B cell (primary cell): ENCODE results near the gene LDHB. TPM values are rescaled to one million over a fixed set of nuclear protein-coding genes. Genes with fewer than 3 reads are reported as not detected.

Experiments
- ATAC-seq: fragments of 200-7000 bp; cut with Tn5 transposase; one replicate; pipeline ENCODE4 v1.10.0; 2021; ENCODE audit warnings: low read depth, mild to moderate bottlenecking, moderate number of reproducible peaks, moderate library complexity
- CTCF ChIA-PET: fragments of 350-600 bp; sonication (Branson Sonifier 250); formaldehyde crosslinking; loops from one replicate; lab custom pipeline; 2021; ENCODE audit warnings: antibody characterized with exemption, inconsistent platforms; lab: Charles Lee
- POLR2A ChIA-PET: fragments of 350-600 bp; sonication (Branson Sonifier 250); formaldehyde crosslinking; loops from one replicate; lab custom pipeline; 2021; ENCODE audit warnings: antibody characterized with exemption; lab: Charles Lee
- DNase-seq: peaks from one replicate; pipeline ENCODE4 v3.0.0; 2013
- H2AFZ ChIP-seq: 2 replicates; pipeline ENCODE4 v1.6.1; 2012; ENCODE audit warnings: mild to moderate bottlenecking, low read depth, low read length; ENCODE audit not compliant: insufficient read depth, poor library complexity, severe bottlenecking
- H3K27ac ChIP-seq, 2 donors: 1 replicate in 1 of 2; 2 replicates in 1 of 2; pipeline ENCODE4 v1.5.1; 2012 to 2013; ENCODE audit warnings: low read length in 2 of 2, mild to moderate bottlenecking in 2 of 2, moderate library complexity in 1 of 2
- H3K27me3 ChIP-seq, 4 experiments: fragments of 200-600 bp in 1 of 4; sonication (generic) in 1 of 4; replicated peaks in 1 of 4; 1 replicate in 2 of 4; 2 replicates in 2 of 4; pipeline versions ENCODE4 v1.6.1 to v1.7.0; 2013 to 2016; ENCODE audit warnings: low read length in 3 of 4, mild to moderate bottlenecking in 2 of 4, mixed read lengths in 1 of 4, moderate library complexity in 1 of 4; ENCODE audit not compliant: insufficient read depth in 4 of 4, control insufficient read depth in 3 of 4; ENCODE audit errors: control extremely low read depth in 1 of 4
- H3K36me3 ChIP-seq, 2 experiments: replicated peaks in 1 of 2; 1 replicate in 1 of 2; 2 replicates in 1 of 2; pipeline versions ENCODE4 v1.6.1 to v1.7.1; 2013; ENCODE audit warnings: low read length in 1 of 2; ENCODE audit not compliant: insufficient read depth in 2 of 2, control insufficient read depth in 1 of 2; ENCODE audit errors: control extremely low read depth in 1 of 2, extremely low read depth in 1 of 2
- H3K4me1 ChIP-seq, 2 donors: fragments of 200-600 bp in 1 of 2; sonication (generic) in 1 of 2; 1 replicate in 1 of 2; 2 replicates in 1 of 2; pipeline versions ENCODE4 v1.5.1 to v1.6.1; 2013 to 2017; ENCODE audit warnings: low read length in 2 of 2; ENCODE audit not compliant: control insufficient read depth in 2 of 2, insufficient read depth in 2 of 2
- H3K4me2 ChIP-seq: replicated peaks from 2 replicates; pipeline ENCODE3; 2012; ENCODE audit warnings: mild to moderate bottlenecking, low read depth, low read length; ENCODE audit not compliant: poor library complexity, severe bottlenecking
- H3K4me3 ChIP-seq, 5 experiments: fragments of 200-600 bp in 1 of 5; sonication (generic) in 1 of 5; 1 replicate in 3 of 5; 2 replicates in 2 of 5; pipeline versions ENCODE4 v1.5.1 to v1.7.0; 2011 to 2016; ENCODE audit warnings: low read length in 4 of 5, mild to moderate bottlenecking in 4 of 5, low read depth in 2 of 5, control low read depth in 1 of 5, moderate library complexity in 1 of 5; ENCODE audit not compliant: insufficient read depth in 1 of 5; ENCODE audit errors: control extremely low read depth in 1 of 5, extremely low read depth in 1 of 5
- H3K79me2 ChIP-seq: fragments of 200-600 bp; sonication (generic); one replicate; pipeline ENCODE4 v1.6.0; 2016; ENCODE audit warnings: low read length; ENCODE audit not compliant: control insufficient read depth, insufficient read depth
- H3K9ac ChIP-seq: fragments of 200-600 bp; sonication (generic); 2 replicates; pipeline ENCODE4 v1.6.1; 2017; ENCODE audit warnings: mild to moderate bottlenecking, low read length, moderate library complexity
- H3K9me3 ChIP-seq, 3 donors: one replicate each; pipeline versions ENCODE4 v1.6.1 to v1.7.1; 2013; ENCODE audit warnings: low read length in 2 of 3; ENCODE audit not compliant: control insufficient read depth in 2 of 3, insufficient read depth in 1 of 3; ENCODE audit errors: control extremely low read depth in 1 of 3
- H4K20me1 ChIP-seq: 2 replicates; pipeline ENCODE4 v1.6.0; 2012; ENCODE audit warnings: mild to moderate bottlenecking, low read length; ENCODE audit not compliant: insufficient read depth, control insufficient read depth, poor library complexity, severe bottlenecking
- H3K27ac Mint-ChIP-seq: one replicate; pipeline ENCODE4 v1.8.0; 2021; ENCODE audit warnings: mixed read lengths
- H3K27me3 Mint-ChIP-seq: one replicate; pipeline ENCODE4 v1.8.0; 2021; ENCODE audit warnings: mixed read lengths
- H3K4me1 Mint-ChIP-seq: one replicate; pipeline ENCODE4 v1.8.0; 2021; ENCODE audit warnings: mixed read lengths
- H3K4me3 Mint-ChIP-seq: one replicate; pipeline ENCODE4 v1.8.0; 2021; ENCODE audit warnings: mixed read lengths
- H3K9me3 Mint-ChIP-seq: one replicate; pipeline ENCODE4 v1.8.0; 2022; ENCODE audit warnings: mixed read lengths; ENCODE audit not compliant: insufficient read depth
- EZH2 ChIP-seq: IDR thresholded peaks from 2 replicates; pipeline ENCODE4 v1.6.1; 2012; ENCODE audit warnings: borderline replicate concordance, low read depth, mild to moderate bottlenecking, moderate library complexity, low read length; ENCODE audit not compliant: insufficient read depth, poor library complexity, severe bottlenecking
- WGBS: methylation state at CpG from one replicate; pipeline ENCODE4 v1.1.5; 2013; ENCODE audit warnings: missing lambda C conversion rate; ENCODE audit not compliant: insufficient coverage; 5-methylcytosine and 5-hydroxymethylcytosine counted together
- intact Hi-C: fragments of 100-400 bp; cut with micrococcal nuclease; formaldehyde crosslinking; loops from one replicate; pipeline ENCODE4 v1.10.0; 2022
- polyA plus RNA-seq: library from polyadenylated mRNA; depleted of rRNA; stranded (reverse); fragments of >200 nt; gene quantifications from 2 replicates; pipeline ENCODE4 v1.2.3, GENCODE V29; 2012
- total RNA-seq, 2 donors: library from RNA; stranded (reverse); fragments of 120-200 nt in 1 of 2; gene quantifications; 1 replicate in 1 of 2; 2 replicates in 1 of 2; pipeline versions ENCODE4 v1.2.3 to v1.2.4, GENCODE V29; 2013 to 2022
- TF ChIP-seq, protein P1 (sequence below): fragments of 200-600 bp; IDR thresholded peaks from one replicate; pipeline ENCODE4 v1.8.0; 2022; ENCODE audit warnings: antibody characterized with exemption, mild to moderate bottlenecking

Gene LDHB
- total and polyA plus RNA-seq, 2 donors (not counting 1 experiment from before 2014, with no cell fraction given), result 63.2 to 161 TPM

DNA sequence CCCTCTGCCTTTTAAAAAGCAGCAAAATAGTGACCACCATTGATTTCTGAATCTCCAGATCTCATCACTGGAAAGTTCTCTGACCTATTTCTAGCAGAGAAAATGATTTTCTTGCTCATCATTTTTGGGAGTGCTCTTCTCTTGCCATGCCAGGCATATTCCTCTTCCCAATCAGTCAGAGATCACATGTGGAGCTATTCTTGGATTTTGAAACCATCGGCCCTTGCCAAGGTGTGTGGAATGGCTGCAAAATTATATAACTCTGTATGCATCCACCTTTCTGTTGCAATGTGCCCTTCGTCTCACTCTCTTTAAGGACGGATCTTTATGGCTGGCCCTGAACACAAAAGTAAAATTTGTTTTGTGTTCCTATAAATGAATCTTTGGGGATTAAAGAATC is 25.5 kb upstream of the LDHB start:
- TF ChIP-seq, protein P1, sequence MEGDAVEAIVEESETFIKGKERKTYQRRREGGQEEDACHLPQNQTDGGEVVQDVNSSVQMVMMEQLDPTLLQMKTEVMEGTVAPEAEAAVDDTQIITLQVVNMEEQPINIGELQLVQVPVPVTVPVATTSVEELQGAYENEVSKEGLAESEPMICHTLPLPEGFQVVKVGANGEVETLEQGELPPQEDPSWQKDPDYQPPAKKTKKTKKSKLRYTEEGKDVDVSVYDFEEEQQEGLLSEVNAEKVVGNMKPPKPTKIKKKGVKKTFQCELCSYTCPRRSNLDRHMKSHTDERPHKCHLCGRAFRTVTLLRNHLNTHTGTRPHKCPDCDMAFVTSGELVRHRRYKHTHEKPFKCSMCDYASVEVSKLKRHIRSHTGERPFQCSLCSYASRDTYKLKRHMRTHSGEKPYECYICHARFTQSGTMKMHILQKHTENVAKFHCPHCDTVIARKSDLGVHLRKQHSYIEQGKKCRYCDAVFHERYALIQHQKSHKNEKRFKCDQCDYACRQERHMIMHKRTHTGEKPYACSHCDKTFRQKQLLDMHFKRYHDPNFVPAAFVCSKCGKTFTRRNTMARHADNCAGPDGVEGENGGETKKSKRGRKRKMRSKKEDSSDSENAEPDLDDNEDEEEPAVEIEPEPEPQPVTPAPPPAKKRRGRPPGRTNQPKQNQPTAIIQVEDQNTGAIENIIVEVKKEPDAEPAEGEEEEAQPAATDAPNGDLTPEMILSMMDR, result no peak
- no peaks in the 10 kb centered on the region for H3K36me3 ChIP-seq
- no peaks in the 10 kb centered on the region for H3K4me1 Mint-ChIP-seq
- peaks cover 12% of the 10 kb centered on the region for H3K27me3 Mint-ChIP-seq
- H3K9me3 ChIP-seq, result peaks cover 0 to 6% (median 0%) of the 10 kb centered on the region in 3 donors
- no peaks in the 10 kb centered on the region for H3K79me2 ChIP-seq
- H3K4me2 ChIP-seq, result no peak overlapping the region
- DNase-seq (no peak), ATAC-seq (no peak)
- no peaks in the 10 kb centered on the region for H3K4me1 ChIP-seq
- no peak overlapping the region for H3K4me3 Mint-ChIP-seq
- no peak overlapping the region for H3K4me3 ChIP-seq
- intact Hi-C loops, result no loop called here
- CTCF ChIA-PET, result interaction anchor here (0.9 to 3.6 kb wide), 3 partner anchors 15 to 434 kb away, joined by 3 to 29 read pairs (median 4); no protein-coding TSS in a partner anchor
- H3K27me3 ChIP-seq, result peaks cover 0 to 4% (median 2%) of the 10 kb centered on the region in 4 experiments
- no CpG with 5 or more reads among the region's 3 CpGs for WGBS
- H3K27ac ChIP-seq, result no peak overlapping the region
- H2AFZ ChIP-seq, result no peak overlapping the region
- H3K9me3 Mint-ChIP-seq, result no peaks in the 10 kb centered on the region
- POLR2A ChIA-PET, result no interaction called here
- no peak overlapping the region for H3K9ac ChIP-seq
- H4K20me1 ChIP-seq, result no peaks in the 10 kb centered on the region
- no peak overlapping the region for H3K27ac Mint-ChIP-seq

DNA sequence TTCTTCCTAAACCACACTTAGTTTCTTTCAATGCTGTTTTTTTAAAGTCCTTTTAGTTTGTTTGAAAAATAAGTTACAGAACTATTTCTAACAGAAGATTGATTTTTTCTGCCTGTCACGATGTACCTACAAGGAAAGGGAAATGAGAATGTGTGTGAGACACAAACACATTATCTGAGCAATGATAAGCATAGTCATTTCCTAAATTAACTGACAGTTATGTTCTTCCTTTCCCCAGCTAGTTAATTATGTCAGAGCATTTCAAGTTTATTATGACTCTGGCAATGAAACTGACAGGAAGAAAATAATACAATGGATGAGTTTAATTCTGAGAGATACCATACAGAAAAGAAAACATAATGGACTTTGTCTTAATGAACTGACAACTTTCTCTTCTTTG is 21.3 kb upstream of the LDHB start:
- H3K4me1 Mint-ChIP-seq, result no peaks in the 10 kb centered on the region
- no peaks in the 10 kb centered on the region for H3K9me3 Mint-ChIP-seq
- Histone ChIP-seq H3K36me3 (no peaks in the 10 kb centered on the region), H2AFZ (no peak overlapping the region), H4K20me1 (no peaks in the 10 kb centered on the region), H3K4me1 (no peaks in the 10 kb centered on the region), H3K79me2 (no peaks in the 10 kb centered on the region), H3K4me2 (no peak overlapping the region), H3K9me3 (no peaks in the 10 kb centered on the region), H3K9ac (no peak overlapping the region), H3K4me3 (no peak overlapping the region), H3K27me3 (no peaks in the 10 kb centered on the region), H3K27ac (no peak overlapping the region)
- TF ChIP-seq EZH2, result no peak
- TF ChIP-seq, protein P1, result no peak
- H3K4me3 Mint-ChIP-seq, result no peak overlapping the region
- WGBS, result no CpG with 5 or more reads among the region's 1 CpG
- no peak for ATAC-seq
- ChIA-PET CTCF (interaction anchor here (1.1 to 2.2 kb wide), 4 partner anchors 16 to 729 kb away, joined by 3 to 8 read pairs (median 4); no protein-coding TSS in a partner anchor), POLR2A (no interaction called here)
- peaks cover 9% of the 10 kb centered on the region for H3K27me3 Mint-ChIP-seq
- DNase-seq, result no peak
- intact Hi-C loops, result no loop called here
- no peak overlapping the region for H3K27ac Mint-ChIP-seq
